CMK (cell line): ENCODE results near the gene FOSL2.
A peak's percentile ranks its signal among the peaks of the same experiment; 100 is the strongest.

Experiments used
- DNase-seq: peaks from one replicate; pipeline ENCODE4 v3.0.0-alpha.2; 2010; ENCODE audit warnings: low read depth

The FOSL2 gene

GRCh38 chr2:28412625-28413151 is 20.0 kb downstream of the FOSL2 start:
- no peak for DNase-seq

- no peak for DNase-seq
Measured at GRCh38 chr2:28413152-28413898, 20.7 kb downstream of the FOSL2 start.

GRCh38 chr2:28413899-28414295 is 21.2 kb downstream of the FOSL2 start:
- DNase-seq: no peak

- DNase-seq: no peak
Measured at GRCh38 chr2:28414583-28414982, 21.9 kb downstream of the FOSL2 start.

GRCh38 chr2:28415010-28415409 is 22.4 kb downstream of the FOSL2 start:
- DNase-seq: no peak

- DNase-seq: no peak
Measured at GRCh38 chr2:28415715-28416114, 23.1 kb downstream of the FOSL2 start.

- DNase-seq: no peak
Measured at GRCh38 chr2:28419003-28419402, 26.3 kb downstream of the FOSL2 start.

GRCh38 chr2:28419443-28420270 is 27.0 kb downstream of the FOSL2 start:
- DNase-seq: no peak

- DNase-seq: no peak
Measured at GRCh38 chr2:28420722-28421121, 28.1 kb downstream of the FOSL2 start.

GRCh38 chr2:28422908-28423741 is 30.5 kb downstream of the FOSL2 start:
- DNase-seq: no peak

GRCh38 chr2:28423856-28424605 is 31.4 kb downstream of the FOSL2 start:
- DNase-seq: peak; percentile 27

- no peak for DNase-seq
Measured at GRCh38 chr2:28424799-28425463, 32.3 kb downstream of the FOSL2 start.

- DNase-seq: no peak
Measured at GRCh38 chr2:28425464-28425835, 32.8 kb downstream of the FOSL2 start.

GRCh38 chr2:28427741-28428415 is 35.2 kb downstream of the FOSL2 start:
- DNase-seq: no peak

- no peak for DNase-seq
Measured at GRCh38 chr2:28428486-28428885, 35.8 kb downstream of the FOSL2 start.

GRCh38 chr2:28429636-28430376 is 37.1 kb downstream of the FOSL2 start:
- DNase-seq: no peak

- no peak for DNase-seq
Measured at GRCh38 chr2:28430377-28430765, 37.7 kb downstream of the FOSL2 start.

GRCh38 chr2:28430788-28431418 is 38.2 kb downstream of the FOSL2 start:
- DNase-seq: no peak

GRCh38 chr2:28431741-28432140 is 39.1 kb downstream of the FOSL2 start:
- DNase-seq: no peak
